Stimulated activated CD8-positive, alpha-beta memory T cell treated with anti-CD3 and anti-CD28 coated beads, Interleukin-7, amount 100 ng/mL, for 4 hours (primary cell): ENCODE results near the gene ERC2.

Experiments used
- DNase-seq, 2 donors: peaks; one replicate each; pipeline ENCODE4 v3.0.0-alpha.2; 2020; ENCODE audit warnings: low read depth in 2 of 2

The ERC2 gene

GRCh38 chr3:55989366-55989765 lies 478.9 kb downstream of the ERC2 start:
- DNase-seq: no peak

GRCh38 chr3:55988905-55989304 lies 479.4 kb downstream of the ERC2 start:
- no peak for DNase-seq

- no peak for DNase-seq
Measured at GRCh38 chr3:55984626-55985025, 483.6 kb downstream of the ERC2 start.

GRCh38 chr3:55978953-55979352 lies 489.3 kb downstream of the ERC2 start:
- no peak for DNase-seq

- no peak for DNase-seq
Measured at GRCh38 chr3:55974421-55975165, 493.7 kb downstream of the ERC2 start.

- no peak for DNase-seq
Measured at GRCh38 chr3:55969634-55970033, 498.6 kb downstream of the ERC2 start.

- no peak for DNase-seq
Measured at GRCh38 chr3:55968331-55968730, 499.9 kb downstream of the ERC2 start.

- DNase-seq: no peak
Measured at GRCh38 chr3:55966566-55966965, 501.7 kb downstream of the ERC2 start.

- DNase-seq: no peak
Measured at GRCh38 chr3:55965776-55966175, 502.5 kb downstream of the ERC2 start.

- DNase-seq: no peak
Measured at GRCh38 chr3:55964491-55964985, 503.7 kb downstream of the ERC2 start.

GRCh38 chr3:55963601-55964000 lies 504.7 kb downstream of the ERC2 start:
- no peak for DNase-seq

- no peak for DNase-seq
Measured at GRCh38 chr3:55959471-55960080, 508.7 kb downstream of the ERC2 start.

GRCh38 chr3:55958605-55959004 lies 509.7 kb downstream of the ERC2 start:
- DNase-seq: no peak

- no peak for DNase-seq
Measured at GRCh38 chr3:55955891-55956477, 512.3 kb downstream of the ERC2 start.

GRCh38 chr3:55951388-55951787 lies 516.9 kb downstream of the ERC2 start:
- no peak for DNase-seq

GRCh38 chr3:55947406-55947805 lies 520.9 kb downstream of the ERC2 start:
- no peak for DNase-seq

- no peak for DNase-seq
Measured at GRCh38 chr3:55946574-55947160, 521.6 kb downstream of the ERC2 start.

- no peak for DNase-seq
Measured at GRCh38 chr3:55942868-55943267, 525.4 kb downstream of the ERC2 start.

- no peak for DNase-seq
Measured at GRCh38 chr3:55939287-55939686, 529.0 kb downstream of the ERC2 start.

GRCh38 chr3:55937301-55937700 lies 531.0 kb downstream of the ERC2 start:
- DNase-seq: no peak

- no peak for DNase-seq
Measured at GRCh38 chr3:55936549-55937052, 531.7 kb downstream of the ERC2 start.

GRCh38 chr3:55935241-55935640 lies 533.0 kb downstream of the ERC2 start:
- no peak for DNase-seq
